GM18909 (cell line): ENCODE data around the gene IAPP.
"Not testable (repeated sequence)": the region's sequence is repeated elsewhere in the genome, so short reads cannot be mapped to it uniquely, and the experiment has no call there.

Source experiments
- ATAC-seq: cut with Tn5 transposase; IDR thresholded peaks from one replicate; pipeline ENCODE4 v1.9.1; 2021; ENCODE audit warnings: mild to moderate bottlenecking; ENCODE audit not compliant: unreplicated experiment, poor library complexity

IAPP gene

DNA sequence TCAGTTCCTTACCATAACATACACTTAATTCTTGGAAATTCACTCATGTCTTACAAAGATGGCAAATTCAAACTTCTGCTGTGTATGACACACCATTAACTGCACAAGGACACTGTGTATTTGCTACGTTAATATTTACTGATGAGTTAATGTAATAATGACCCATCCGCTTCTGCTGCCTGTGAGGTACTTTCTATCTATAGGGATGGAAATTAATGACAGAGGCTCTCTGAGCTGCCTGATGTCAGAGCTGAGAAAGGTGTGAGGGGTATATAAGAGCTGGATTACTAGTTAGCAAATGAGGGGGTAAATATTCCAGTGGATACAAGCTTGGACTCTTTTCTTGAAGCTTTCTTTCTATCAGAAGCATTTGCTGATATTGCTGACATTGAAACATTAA is at the start of gene IAPP:
IAPP (plus strand) TSS at position 301 of the 400 bp plus-strand sequence. CDS start 450 bp downstream, outside the sequence.
- no peak for ATAC-seq

DNA sequence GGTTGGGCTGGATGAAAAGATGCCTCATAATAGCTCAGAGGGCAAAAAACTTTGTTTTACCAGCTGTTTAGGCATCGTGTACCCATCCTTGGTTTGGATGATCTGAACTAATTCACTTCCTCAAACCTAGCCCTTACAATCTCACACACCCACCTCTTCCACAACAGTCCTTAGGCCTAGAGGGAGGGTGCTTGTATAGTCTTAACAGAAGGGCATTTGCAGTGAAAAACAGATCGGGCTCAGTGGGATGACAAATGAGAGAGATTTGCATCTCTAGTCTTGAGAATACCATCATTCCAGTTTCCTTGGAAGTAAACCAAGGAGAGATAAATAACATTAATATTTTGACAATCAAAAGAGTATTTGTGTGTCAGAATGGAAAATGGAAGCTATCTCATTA is 49.0 kb upstream of the IAPP start:
- no peak for ATAC-seq

DNA sequence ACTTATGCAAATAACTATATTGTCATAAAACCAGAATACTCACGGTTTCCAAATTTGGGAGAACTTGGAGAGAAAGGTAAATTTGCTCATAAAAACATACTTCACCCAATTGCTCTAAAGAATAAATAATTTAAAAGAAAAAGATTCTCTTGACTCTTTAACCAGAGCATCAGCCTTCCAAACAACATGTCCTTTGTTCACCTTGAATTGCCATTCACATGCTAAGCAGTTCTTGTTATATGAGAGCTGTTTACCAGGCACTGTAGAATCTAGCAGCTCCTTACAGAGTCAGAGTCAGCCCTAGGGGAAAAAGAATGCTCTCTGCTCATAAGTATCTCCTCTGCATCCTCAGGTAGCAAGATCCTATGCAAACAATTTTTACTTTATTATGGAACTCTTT is 48.2 kb upstream of the IAPP start:
- no peak for ATAC-seq

DNA sequence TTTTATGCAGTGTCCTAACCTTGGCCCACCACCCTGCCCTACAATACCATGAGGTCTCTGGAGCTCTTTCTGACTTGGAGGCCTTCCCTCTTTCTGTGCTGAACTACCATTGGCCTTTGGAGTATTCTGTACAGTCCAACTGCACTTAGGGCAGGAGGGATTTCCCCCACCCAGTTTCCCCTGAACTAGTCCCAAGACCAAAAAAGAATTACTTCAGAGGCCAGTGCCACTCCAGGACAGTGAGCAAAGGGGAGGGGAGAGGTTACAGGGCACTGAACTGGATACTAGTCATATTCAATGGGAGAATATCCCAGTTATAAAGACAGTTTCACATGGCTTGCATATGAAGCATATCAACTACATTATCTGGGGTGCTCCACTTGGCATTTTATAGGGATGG is 44.1 kb upstream of the IAPP start:
- no peak for ATAC-seq

DNA sequence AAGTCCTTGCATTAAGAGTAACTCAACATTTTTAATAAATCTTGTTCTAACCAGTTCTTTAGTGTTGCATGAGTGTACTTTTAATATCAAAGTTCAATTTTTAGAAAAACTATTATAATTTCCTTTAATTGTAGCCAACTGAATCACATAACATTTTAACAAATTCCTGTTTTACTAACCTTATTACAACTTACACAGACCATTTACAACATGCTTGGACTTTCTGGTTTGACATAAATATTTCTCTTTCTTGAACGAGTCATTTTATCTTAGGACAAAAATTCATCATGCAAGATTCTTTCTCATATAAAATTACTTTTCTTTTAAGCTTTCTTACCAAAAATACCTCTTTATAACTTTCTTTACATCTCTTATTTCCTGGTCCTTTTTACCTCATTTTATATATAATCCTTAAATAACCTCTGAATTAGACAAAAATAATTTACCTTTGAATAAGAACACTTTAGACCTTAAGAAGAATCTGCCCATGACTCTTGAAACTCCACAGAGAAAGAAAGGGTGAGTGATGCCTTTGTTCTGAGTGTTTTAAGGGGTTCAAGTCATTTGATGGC is 41.9 kb upstream of the IAPP start:
- ATAC-seq: no peak

DNA sequence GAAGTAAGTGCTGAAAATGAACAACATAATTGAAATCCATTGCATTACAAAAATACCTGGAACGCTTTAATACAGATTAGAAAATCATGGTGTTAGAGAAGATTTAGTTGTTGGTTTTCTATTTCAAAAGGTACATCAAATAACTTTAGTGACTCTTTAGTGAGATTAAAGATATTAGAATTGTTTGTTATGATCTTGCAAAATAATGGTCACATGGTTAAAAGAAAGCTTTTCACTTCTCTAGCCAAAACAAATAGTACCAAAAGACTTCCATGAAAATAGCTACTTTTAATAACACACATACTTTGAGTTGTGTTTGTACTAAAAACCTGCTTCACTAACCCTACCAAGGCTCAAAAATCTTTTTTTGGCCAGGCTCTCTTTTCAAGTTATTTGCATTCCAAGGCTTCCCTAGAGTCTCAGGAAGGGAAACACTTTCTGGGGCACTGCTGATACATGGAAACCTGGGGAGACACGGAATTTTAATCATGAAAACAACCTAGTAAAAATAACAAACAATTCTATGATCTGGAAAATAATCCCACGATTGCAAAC is 37.9 kb upstream of the IAPP start, which contains the start of gene SLCO1A2:
SLCO1A2 (minus strand) TSS at position 147 of the 555 bp plus-strand sequence. CDS start 270 bp downstream, outside the sequence.
- no peak for ATAC-seq

DNA sequence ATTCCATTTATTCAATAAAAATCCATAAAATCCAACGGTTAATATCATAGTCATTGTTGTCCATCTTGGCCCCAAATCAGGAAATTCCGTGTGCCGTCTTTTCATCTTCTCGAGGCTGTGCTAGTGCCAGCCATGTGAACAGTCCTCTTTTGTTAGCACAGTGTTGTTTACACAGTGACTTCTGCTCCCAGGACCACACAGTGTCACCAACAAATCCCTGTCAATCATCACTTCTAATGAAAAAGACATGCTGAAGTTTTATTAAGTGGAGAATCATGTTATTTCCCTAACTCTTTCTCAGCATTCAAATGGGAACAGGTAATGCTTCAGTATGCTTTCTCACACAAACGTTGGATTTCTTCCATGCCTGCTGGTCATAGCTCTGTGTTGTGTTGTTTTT is 36.0 kb upstream of the IAPP start:
- no peak for ATAC-seq

DNA sequence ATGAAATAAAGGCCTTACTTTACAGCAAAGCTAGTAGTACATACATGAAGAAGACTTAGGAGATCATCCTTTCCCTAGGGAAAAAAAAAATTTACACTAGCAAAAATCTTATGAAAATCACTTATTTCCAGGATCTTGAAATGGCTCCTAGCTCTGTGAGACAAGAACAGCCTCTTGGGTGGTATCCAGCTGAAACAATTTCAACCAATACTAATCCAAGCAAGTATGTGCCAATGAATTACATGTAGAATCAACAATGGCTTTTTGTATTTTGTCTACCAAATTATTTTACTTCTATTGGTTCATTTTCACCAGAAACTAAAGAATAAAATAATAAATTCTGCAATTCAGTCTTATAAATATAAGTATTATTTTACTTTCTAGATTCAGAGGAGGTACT is 35.2 kb upstream of the IAPP start:
- no peak for ATAC-seq

DNA sequence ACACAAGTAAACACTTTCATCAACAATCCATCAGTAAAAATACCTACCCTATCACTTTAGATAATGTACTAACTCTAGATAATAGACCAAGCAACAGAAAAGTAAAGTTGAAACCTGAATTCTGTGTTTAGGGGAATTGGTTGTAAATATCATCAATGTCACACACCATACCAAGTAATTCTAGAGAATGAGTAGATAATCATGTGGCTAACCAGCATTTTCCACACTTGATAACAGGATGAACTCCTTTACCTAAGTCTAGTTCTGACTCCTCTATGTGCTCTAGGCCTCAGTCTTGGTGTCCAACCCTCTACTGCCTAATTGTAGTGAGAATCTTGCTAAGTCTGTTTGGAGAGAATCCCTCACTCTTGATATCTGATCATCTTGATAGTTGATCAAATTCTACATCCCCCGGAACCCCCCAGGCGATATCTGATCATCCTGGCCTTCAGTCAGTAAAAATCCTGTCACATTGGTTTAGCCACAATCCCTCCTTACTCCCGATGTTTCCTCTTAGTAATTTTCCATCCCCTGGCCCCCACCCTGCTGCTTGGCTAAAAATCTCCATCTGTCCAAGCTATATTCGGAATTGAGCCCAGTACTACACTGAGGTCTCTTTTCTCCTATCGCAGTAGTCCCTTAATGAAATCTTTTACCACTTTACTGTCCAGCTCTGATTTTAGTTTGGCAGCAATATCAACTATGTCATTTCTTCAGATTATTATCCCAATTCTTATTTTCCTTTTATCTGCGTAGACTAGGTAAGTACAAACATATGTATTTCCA is 34.5 kb upstream of the IAPP start:
- ATAC-seq: no peak

DNA sequence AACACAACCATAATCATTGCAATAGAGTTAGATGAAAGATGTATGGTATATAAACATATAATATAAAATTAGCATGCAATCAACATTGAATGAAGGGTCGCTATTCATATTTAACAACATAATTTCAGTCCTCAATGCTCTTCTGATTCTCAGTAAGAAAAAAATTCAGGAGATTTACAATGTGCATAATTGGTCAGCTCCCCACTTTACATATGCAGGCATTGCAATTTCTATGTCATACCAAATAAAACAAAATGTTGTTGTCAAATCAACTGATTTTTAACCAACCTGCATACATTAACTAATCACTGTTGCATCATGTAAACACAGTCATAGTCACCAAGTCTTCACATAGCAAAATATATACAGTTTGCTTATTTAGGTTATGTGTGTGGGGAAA is 32.8 kb upstream of the IAPP start:
- no peak for ATAC-seq

DNA sequence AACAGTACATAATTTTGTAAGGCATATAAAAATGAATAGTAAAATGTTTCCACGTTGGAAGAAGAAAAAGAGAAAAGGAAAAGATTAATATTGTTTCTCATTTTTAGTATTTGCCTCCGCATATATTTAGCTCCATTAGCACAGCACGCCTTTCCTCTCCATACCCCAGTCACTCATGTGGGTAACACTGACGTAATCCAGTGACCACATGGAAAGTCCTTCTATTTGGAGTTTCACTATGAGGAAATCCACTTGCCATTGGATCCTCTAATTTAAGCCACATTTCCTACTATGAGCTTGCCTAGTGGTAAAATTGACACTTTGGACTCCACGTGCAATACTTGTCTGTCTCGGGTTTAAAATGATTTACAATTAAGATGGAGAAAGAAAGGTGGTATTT is 32.3 kb upstream of the IAPP start:
- no peak for ATAC-seq

DNA sequence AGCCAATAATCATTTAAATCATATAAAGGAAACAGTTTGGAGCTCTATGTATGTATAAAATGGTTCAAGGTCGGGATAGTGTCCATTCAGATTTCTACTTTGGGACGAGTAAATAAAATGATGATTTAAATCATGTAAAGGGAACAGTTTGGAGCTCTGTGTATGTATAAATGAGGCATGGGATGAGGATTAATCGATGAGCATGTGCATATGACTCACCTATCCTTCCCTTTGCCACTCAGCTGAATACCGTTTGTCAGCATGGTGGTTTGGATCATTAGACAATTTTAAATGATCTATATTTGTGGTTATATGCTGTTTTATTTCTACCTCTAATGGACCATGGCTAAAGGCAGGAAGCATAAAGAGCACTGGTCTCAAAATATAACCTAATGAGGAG is 30.9 kb upstream of the IAPP start:
- ATAC-seq: no peak

DNA sequence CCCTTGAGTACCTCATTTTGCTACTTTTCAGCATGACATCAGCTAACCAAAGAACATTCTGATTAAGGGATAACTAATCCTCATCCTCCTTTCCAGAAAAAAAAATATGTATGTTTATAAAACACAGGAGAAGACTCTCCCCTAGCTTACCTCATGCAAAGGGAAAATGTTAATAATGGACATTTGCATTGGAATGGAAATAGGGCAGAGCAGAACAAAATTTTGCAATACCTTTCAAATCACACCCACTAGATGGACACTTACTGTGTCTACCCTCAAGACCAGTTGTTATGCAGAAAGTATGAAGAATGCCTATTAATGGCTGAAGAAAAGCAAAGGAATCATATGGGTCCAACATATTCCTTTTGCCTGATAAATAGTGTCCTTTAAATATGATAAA is 29.1 kb upstream of the IAPP start:
- ATAC-seq: no peak

DNA sequence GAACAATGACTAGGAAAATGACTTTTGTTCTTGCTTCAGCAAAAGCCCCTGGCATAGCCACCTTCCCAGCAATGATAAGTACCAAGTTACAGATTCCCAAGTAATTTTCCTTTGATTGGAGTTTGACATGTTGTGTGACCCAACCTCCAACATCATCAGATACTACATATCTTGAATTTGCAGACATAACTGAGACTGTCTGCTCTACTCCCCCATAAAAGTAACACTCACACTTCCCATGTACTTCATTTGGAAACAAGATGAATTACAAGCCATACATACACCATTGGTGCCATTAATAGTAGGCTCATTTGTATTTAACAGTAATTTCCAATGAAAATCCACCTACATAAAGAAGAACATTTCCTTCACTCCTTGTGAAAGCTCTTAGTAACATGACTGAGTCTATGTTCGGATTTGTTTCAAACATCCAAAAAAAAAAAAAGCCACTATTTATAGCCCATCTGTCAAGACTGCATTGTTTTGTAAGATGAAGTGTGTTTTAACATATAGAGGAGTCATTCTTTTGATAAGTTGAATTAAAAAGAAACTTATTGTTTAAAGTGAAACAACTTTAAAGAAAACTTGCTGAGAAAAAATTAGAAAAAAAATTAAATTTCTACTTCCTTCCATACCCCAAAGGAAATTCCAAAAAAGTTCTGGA is 26.0 kb upstream of the IAPP start:
- no peak for ATAC-seq

DNA sequence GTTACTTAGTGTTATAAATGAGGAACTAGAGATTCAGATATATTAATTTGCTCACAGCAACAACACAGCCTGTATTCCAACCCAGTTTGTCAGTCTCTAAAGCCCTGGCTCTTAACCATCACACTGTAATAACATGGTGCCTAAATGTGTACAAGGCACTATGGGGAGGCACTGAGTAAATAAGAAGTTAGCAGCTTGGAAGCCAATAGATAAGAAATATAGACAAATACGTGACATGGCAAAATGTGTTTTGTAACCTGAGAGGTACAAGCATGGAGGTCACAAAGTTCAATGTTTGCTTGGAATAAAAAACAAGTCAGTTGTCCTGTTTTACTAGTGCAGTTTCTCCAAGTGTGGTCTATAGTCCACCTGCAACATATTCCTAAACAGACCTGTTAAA is 21.7 kb upstream of the IAPP start:
- no peak for ATAC-seq

DNA sequence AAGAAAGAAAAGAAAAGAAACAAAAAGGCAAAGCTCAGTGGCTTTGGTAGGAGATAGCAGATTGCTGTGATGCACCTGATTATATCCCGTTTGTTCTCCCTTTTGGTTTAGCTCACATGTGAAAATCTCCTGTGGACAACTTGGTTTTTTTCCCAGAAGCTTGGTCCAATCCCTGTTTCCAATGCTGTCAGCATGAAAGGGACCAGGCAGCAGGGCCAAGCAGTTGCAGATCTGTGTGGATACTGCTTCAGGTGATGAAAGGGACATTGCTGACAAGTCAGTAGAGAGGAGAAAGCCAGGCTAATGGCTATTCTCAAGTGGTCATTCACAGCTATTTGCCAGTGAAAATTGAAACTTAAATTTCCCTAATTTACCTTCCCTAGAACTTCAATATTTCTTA is 19.2 kb upstream of the IAPP start:
- ATAC-seq: no peak

DNA sequence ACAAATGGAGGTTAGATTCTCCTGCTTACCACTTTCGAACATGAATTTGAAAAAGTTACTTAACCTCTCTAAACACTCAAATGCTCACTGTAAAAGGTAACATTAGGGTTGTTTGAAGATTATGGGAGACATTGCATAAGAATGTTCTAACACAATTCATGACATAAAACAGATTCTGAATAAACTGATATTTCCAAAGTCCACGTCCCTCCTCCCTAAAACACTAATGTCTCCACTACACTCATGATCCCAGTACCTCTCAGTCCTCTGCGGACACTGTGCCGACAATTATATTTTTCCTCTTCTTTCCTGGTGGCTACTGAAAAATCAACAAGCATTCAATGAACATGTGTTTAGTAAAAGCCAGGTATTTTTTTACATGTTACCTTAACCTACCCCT is 18.8 kb upstream of the IAPP start:
- no peak for ATAC-seq

DNA sequence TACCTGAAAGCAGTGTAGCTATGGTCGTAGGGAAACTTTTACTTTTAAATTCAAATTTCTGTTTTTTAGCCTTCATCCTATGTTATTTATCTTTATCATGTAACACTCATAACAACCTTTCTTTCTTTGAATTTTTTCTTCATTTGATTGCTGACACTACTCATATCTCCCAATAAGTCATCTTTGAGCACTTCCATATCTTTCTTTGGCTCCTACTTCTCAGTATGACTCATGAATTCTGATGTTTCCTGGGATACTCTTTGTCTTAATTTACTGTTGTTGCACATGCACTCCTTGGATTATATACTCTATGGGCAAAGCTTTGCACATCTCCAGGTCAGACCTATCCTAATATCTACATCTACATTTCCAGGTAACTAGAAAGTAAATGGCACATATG is 18.1 kb upstream of the IAPP start:
- ATAC-seq: no peak

DNA sequence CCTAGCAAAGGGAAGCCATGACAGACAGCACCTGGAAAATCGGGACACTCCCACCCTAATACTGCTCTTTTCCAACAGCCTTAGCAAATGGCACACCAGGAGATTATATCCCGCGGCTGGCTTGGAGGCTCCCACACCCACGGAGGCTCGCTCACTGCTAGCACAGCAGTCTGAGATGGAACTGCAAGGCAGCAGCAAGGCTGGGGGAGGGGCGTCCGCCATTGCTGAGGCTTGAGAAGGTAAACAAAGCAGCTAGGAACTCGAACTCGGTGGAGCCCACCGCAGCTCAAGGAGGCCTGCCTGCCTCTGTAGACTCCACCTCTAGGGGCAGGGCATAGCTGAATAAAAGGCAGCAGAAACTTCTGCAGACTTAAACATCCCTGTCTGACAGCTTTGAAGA is 12.1 kb upstream of the IAPP start:
- ATAC-seq: not testable (repeated sequence)

DNA sequence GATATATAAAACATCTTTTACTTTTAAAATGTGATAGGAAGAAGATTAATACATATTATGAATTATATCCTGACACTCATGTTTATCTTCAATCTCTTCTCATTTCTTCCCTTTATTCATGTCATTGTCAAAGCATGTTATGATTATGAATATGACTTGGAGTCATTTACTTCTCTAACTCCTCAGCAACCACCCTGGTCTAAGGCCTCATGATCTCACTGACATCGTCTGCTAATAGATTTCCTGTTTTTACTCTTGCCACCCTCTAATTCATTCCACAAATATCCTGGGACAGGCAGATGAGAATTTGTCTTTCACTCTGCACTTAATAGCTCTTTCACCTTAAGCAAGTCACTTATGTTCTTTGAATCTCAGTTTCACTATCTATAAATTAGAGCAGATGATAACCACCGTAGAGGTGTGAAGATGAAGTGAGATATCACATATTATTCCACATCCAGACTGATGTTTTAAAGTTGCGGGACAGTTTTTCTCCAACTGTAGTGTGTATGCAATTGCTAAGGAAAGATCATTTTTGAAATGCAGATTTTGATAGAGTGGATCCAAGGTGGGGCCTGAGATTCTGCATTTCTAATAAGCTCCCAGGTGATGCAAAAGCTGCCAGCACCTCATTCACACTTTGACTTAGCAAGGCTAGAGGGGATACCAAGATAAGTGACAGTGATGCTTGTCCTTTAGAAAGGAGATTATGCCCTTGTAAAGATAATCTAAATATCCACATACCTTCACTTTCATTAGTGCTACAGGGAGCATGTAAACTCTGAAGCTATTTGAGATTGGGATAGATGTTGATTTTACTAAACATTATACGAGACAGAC is 3.3 kb upstream of the IAPP start:
- ATAC-seq: no peak
